ENCODE measurements around the gene OR10K2.

Gene OR10K2

GRCh38 chr1:158371188-158371953 is 54.7 kb downstream of the OR10K2 start:
- Histone ChIP-seq H3K27me3 (ENCODE audit: control insufficient read depth, insufficient read depth, low read length) (no peaks in the 10 kb centered on the region), H3K9me3 (ENCODE audit: control insufficient read depth, insufficient read depth, low read length) (no peaks in the 10 kb centered on the region), H3K4me3 (ENCODE audit: low read depth, low read length) (no peak overlapping the region), H3K36me3 (ENCODE audit: control insufficient read depth, insufficient read depth, low read length) (no peaks in the 10 kb centered on the region), H3K27ac (ENCODE audit: low read depth, low read length) (no peak overlapping the region), H3K4me1 (ENCODE audit: control insufficient read depth, insufficient read depth, low read length) (no peaks in the 10 kb centered on the region), H3K9ac (ENCODE audit: low read depth, low read length) (no peak overlapping the region)
